Heart left ventricle (tissue), 13 donors: ENCODE results near the gene MCAM.

Source experiments
- POLR2A ChIP-seq, 2 donors: fragments of 450-650 bp; IDR thresholded peaks; one replicate each; pipeline ENCODE4 v1.6.1; 2017; ENCODE audit warnings: antibody characterized with exemption in 2 of 2, mild to moderate bottlenecking in 2 of 2, moderate library complexity in 2 of 2
- TF ChIP-seq, protein P1 (sequence below), 12 donors: fragments of 200-600 bp; sonication (generic) in 4 of 12; IDR thresholded peaks; one replicate each; pipeline versions ENCODE4 v1.5.0 to v1.8.0; 2018 to 2022; ENCODE audit warnings: antibody characterized with exemption in 12 of 12, mild to moderate bottlenecking in 5 of 12
- donor health status: ischemic (EF 13 %, LVEDD 7.1; RV severe dilation, severe dysfunction).
- donor health status: DM: no; HTN: yes; CAD: no.
- donor health status: DM: no; HTN: no; CAD: no.
- donor health status: ischemic (EF 25% LVEDD 6.9; RV normal size, moderate dysfunction).
- donor health status: ischemic (EF 25% LVEDD 5.7; RV mildly dilated, moderate dysfunction).
- donor health status: ischemic (EF 35%, LVEDD 5.7; RV mildly dilated, moderate dysfunction).
- donor health status: nonischemic (EF 11% LVEDD 7.7; RV severe dilation, severe dysfunction).
- donor health status: DM: yes; HTN: yes; CAD: no.
- donor health status: PGD.
- donor health status: ischemic (EF 29% LVEDD 5.4; RV normal size, mild dysfunction).
- donor health status: nonischemic (EF 23%, LVEDD 6.1; RV moderate dilation, normal function).

DNA sequence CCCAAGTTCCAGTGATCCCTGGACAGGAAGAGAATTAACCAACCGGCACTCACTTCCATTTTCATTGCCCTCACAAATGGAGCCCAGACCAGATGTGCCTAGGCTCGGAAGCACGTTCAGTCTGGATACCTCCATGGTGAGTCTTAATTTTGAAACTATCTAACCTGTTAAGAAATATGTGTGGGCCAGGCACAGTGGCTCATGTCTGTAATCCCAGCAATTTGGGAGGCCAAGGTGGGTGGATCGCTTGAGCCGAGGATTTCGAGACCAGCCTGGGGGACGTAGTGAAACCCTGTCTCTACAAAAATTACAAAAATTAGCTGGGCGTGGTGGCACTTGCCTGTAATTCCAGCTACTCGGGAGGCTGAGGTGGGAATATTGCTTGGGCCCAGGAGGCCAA is 31.5 kb downstream of the MCAM start:
- no peak for TF ChIP-seq POLR2A (IDR thresholded peaks at IDR 0.05)
- TF ChIP-seq, protein P1, sequence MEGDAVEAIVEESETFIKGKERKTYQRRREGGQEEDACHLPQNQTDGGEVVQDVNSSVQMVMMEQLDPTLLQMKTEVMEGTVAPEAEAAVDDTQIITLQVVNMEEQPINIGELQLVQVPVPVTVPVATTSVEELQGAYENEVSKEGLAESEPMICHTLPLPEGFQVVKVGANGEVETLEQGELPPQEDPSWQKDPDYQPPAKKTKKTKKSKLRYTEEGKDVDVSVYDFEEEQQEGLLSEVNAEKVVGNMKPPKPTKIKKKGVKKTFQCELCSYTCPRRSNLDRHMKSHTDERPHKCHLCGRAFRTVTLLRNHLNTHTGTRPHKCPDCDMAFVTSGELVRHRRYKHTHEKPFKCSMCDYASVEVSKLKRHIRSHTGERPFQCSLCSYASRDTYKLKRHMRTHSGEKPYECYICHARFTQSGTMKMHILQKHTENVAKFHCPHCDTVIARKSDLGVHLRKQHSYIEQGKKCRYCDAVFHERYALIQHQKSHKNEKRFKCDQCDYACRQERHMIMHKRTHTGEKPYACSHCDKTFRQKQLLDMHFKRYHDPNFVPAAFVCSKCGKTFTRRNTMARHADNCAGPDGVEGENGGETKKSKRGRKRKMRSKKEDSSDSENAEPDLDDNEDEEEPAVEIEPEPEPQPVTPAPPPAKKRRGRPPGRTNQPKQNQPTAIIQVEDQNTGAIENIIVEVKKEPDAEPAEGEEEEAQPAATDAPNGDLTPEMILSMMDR (IDR thresholded peaks at IDR 0.05) = no peak
